Kidney (tissue), 14 donors: Measurements from ENCODE around the gene SLC25A25. TPM values are rescaled to one million over a fixed set of nuclear protein-coding genes. Genes with fewer than 3 reads are reported as not detected.

ENCODE experiments used
- DNase-seq, 5 donors: peaks; one replicate each; pipeline ENCODE4 v3.0.0-alpha.2; 2013 to 2020
- FAIRE-seq: peaks from 2 replicates; lab custom pipeline; 2012; peaks lifted over from hg19 to GRCh38; lab: Jason Lieb, UNC
- H3K27ac ChIP-seq, 2 donors: one replicate each; pipeline ENCODE4 v1.7.0; 2013; ENCODE audit warnings: low read depth in 2 of 2, low read length in 2 of 2, inconsistent platforms in 1 of 2
- H3K27me3 ChIP-seq: one replicate; pipeline ENCODE4 v1.7.1; 2013; ENCODE audit warnings: low read length, inconsistent platforms; ENCODE audit not compliant: control insufficient read depth, insufficient read depth
- H3K36me3 ChIP-seq, 3 donors: one replicate each; pipeline versions ENCODE4 v1.7.0 to v1.7.1; 2013; ENCODE audit warnings: low read length in 3 of 3, control low read depth in 1 of 3, inconsistent platforms in 1 of 3; ENCODE audit not compliant: insufficient read depth in 3 of 3, control insufficient read depth in 2 of 3
- H3K4me1 ChIP-seq, 3 donors: one replicate each; pipeline versions ENCODE4 v1.7.0 to v1.7.1; 2013; ENCODE audit warnings: low read length in 3 of 3, inconsistent platforms in 1 of 3, low read depth in 1 of 3; ENCODE audit not compliant: control insufficient read depth in 2 of 3, insufficient read depth in 2 of 3
- H3K4me3 ChIP-seq, 3 donors: one replicate each; pipeline versions ENCODE4 v1.7.0 to v1.8.1; 2013; ENCODE audit warnings: low read length in 3 of 3, control low read depth in 1 of 3, inconsistent platforms in 1 of 3
- H3K9ac ChIP-seq, 3 donors: one replicate each; pipeline versions ENCODE4 v1.7.0 to v1.7.1; 2013; ENCODE audit warnings: low read length in 3 of 3, control low read depth in 1 of 3, inconsistent platforms in 1 of 3
- H3K9me3 ChIP-seq, 3 donors: one replicate each; pipeline versions ENCODE4 v1.7.0 to v1.7.1; 2013; ENCODE audit warnings: low read length in 3 of 3, control low read depth in 1 of 3, inconsistent platforms in 1 of 3; ENCODE audit not compliant: control insufficient read depth in 2 of 3, insufficient read depth in 1 of 3
- CTCF ChIP-seq: IDR thresholded peaks from 3 replicates; pipeline ENCODE4 v1.5.1; 2012; ENCODE audit warnings: mild to moderate bottlenecking, moderate library complexity, borderline replicate concordance; ENCODE audit not compliant: insufficient read depth; ENCODE audit errors: extremely low read depth
- intact Hi-C: fragments of 100-400 bp; cut with DNase I; formaldehyde crosslinking; loops from one replicate; pipeline ENCODE4 v1.11.1; 2022
- polyA plus RNA-seq: library from polyadenylated mRNA; stranded (reverse); fragments of 350-450 nt; fragmentation: Illumina TruSeq; extraction: RNeasy Lipid Tissue Mini Kit (QIAGEN cat#74804); gene quantifications from one replicate; pipeline ENCODE4 v1.2.3, GENCODE V29; 2014; ENCODE audit warnings: low read depth, low replicate concordance; ENCODE audit not compliant: insufficient read depth
- total RNA-seq: library from RNA; stranded (reverse); fragmentation: NEBNext Ultra II Directional; extraction: Animal tissue kit (Norgen Biotek cat#: 25700); gene quantifications from one replicate; pipeline ENCODE4 v1.2.1, GENCODE V29; 2021
- donor health status: control.
- donor health status: control.
- donor health status: control.
- donor health status: control.
- donor health status: control.
- donor health status: DM: yes; HTN: yes; CAD: no.
- donor health status: Normal renal cell carcinoma (clear cell type).

Gene SLC25A25
- total and polyA plus RNA-seq, 2 donors from 2014 or later: 20.4 to 24.9 TPM

GRCh38 chr9:128056086-128056485 lies 11.9 kb upstream of the SLC25A25 start:
- no peak for TF ChIP-seq CTCF
- H3K4me3 ChIP-seq: no peak overlapping the region
- H3K27ac ChIP-seq: peak overlapping the region; percentile 74 to 93
- H3K36me3 ChIP-seq: no peaks in the 10 kb centered on the region
- H3K9ac ChIP-seq: peak overlapping the region in 1 of 3 donors; percentile 61
- H3K4me1 ChIP-seq: peaks cover 0 to 13% (median 12%) of the 10 kb centered on the region in 3 donors
- intact Hi-C loops: no loop called here
- H3K27me3 ChIP-seq: no peaks in the 10 kb centered on the region
- no peak for FAIRE-seq
- peak in 2 of 5 donors; percentile 60 to 77 for DNase-seq
- no peaks in the 10 kb centered on the region for H3K9me3 ChIP-seq

- intact Hi-C loops: no loop called here
- DNase-seq: peak in 1 of 5 donors; percentile 54
- no peaks in the 10 kb centered on the region for H3K36me3 ChIP-seq
- H3K4me3 ChIP-seq: no peak overlapping the region
- peak overlapping the region in 1 of 2 donors; percentile 60 for H3K27ac ChIP-seq
- FAIRE-seq: no peak
- no peaks in the 10 kb centered on the region for H3K27me3 ChIP-seq
- H3K9ac ChIP-seq: no peak overlapping the region
- no peaks in the 10 kb centered on the region for H3K9me3 ChIP-seq
- TF ChIP-seq CTCF: no peak
- peaks cover 0 to 13% (median 12%) of the 10 kb centered on the region in 3 donors for H3K4me1 ChIP-seq
These were observed 10.9 kb upstream of the SLC25A25 start for GRCh38 chr9:128056887-128057723.

- Histone ChIP-seq H3K4me1 (peaks cover 0 to 13% (median 12%) of the 10 kb centered on the region in 3 donors), H3K9ac (no peak overlapping the region), H3K9me3 (no peaks in the 10 kb centered on the region), H3K36me3 (no peaks in the 10 kb centered on the region), H3K27me3 (no peaks in the 10 kb centered on the region), H3K4me3 (no peak overlapping the region), H3K27ac (peak overlapping the region in 1 of 2 donors; percentile 60)
- TF ChIP-seq CTCF: no peak
- no peak for DNase-seq
- intact Hi-C loops: no loop called here
- no peak for FAIRE-seq
These were observed 10.2 kb upstream of the SLC25A25 start for GRCh38 chr9:128057724-128058409.
